OCI-LY7 (cell line): ENCODE data around the gene CD63.

ENCODE experiments used
- EZH2phosphoT487 ChIP-seq: fragments of 200-600 bp; sonication (generic); IDR thresholded peaks from 2 replicates; pipeline ENCODE4 v1.6.1; 2018; ENCODE audit warnings: low read depth, borderline replicate concordance, mild to moderate bottlenecking, mixed run types, antibody characterized with exemption, low read length, moderate library complexity, mixed read lengths
- TF ChIP-seq, protein P1 (sequence below): fragments of 200-600 bp; sonication (generic); conservative IDR thresholded peaks from 2 replicates; pipeline ENCODE4 v1.5.1; 2014; ENCODE audit warnings: mild to moderate bottlenecking, antibody characterized with exemption, low read length, moderate library complexity, mixed read lengths

DNA sequence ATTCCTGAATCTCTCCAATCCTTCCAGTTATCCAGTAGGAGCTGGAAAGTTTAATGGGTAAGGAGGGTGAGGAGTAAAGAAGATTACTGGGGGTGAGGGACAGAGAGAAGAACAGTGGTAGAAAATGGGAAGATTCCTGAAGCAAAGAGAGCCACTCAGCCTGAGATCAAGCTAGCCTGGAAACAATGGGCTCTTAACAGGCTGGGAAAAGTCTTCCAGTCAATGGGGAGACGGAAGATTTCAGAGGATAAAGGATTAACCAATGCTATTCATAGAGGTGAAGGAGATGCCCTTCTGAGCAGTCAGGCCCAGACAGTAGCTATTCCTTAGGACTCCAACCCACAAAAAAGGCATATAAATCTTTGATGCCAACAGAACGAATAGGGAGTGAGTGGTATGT is 28.9 kb upstream of the CD63 start:
- TF ChIP-seq, protein P1, sequence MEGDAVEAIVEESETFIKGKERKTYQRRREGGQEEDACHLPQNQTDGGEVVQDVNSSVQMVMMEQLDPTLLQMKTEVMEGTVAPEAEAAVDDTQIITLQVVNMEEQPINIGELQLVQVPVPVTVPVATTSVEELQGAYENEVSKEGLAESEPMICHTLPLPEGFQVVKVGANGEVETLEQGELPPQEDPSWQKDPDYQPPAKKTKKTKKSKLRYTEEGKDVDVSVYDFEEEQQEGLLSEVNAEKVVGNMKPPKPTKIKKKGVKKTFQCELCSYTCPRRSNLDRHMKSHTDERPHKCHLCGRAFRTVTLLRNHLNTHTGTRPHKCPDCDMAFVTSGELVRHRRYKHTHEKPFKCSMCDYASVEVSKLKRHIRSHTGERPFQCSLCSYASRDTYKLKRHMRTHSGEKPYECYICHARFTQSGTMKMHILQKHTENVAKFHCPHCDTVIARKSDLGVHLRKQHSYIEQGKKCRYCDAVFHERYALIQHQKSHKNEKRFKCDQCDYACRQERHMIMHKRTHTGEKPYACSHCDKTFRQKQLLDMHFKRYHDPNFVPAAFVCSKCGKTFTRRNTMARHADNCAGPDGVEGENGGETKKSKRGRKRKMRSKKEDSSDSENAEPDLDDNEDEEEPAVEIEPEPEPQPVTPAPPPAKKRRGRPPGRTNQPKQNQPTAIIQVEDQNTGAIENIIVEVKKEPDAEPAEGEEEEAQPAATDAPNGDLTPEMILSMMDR: no peak
- TF ChIP-seq EZH2phosphoT487: no peak
